Measurements from ENCODE around the gene APBB2. TPM values are rescaled to one million over a fixed set of nuclear protein-coding genes. Genes with fewer than 3 reads are reported as not detected.

APBB2 gene
- total and polyA plus RNA-seq, 10 of the 15 experiments (the other 5 are each of a cell fraction or from before 2014, with no cell fraction given), result 2.7 to 24.6 (median 19.0) TPM

DNA sequence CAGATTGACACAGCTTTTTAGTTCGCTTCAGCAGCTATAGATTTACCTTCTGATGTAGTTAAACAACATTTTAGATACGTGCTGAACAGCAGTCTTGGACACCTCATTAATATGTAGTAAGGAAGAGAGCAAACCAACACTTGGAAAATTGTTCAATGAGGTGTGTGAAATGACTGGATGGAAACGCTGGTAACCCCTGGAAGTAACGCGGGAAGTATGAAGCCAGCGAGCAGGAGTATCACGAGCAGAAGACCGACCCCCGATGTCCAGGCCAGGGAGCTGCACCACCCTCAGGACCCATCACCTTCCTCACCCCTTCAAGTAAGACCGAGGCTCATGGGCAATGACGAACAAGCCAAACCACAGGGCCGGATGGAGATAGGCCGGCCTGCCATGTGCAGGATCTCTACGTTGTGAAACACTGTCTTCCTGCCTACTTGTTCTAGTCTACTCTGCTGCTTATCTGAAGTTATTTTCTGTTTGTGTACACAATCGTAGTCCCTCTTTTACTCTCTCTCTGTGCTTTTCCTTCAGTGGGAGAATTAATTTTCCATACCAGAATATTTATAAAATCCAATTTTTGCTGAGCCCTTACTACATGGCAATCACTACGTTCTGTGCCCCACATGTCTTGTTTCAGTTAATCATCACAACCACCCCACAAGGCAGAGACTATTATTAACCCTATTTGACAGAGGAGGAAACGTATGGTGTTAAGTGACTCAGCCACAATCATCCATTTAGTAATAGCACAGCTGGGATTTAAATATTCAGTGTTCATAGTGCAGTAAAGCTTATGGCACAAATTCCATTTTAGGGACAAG lies 221.7 kb downstream of the APBB2 start (continued):
- TF ChIP-seq EED (IDR thresholded peaks at IDR 0.05; ENCODE audit: low read depth) (no peak), POLR2A (IDR thresholded peaks at IDR 0.05; ENCODE audit: low read depth, low read length) (peak; percentile 71), RUNX3 (IDR thresholded peaks at IDR 0.05; ENCODE audit: low read length) (peak; percentile 67), STAT1 (conservative IDR thresholded peaks at IDR 0.05) (0 out of 2 replicates have a peak, but pooled peaks have one; percentile 16), JUNB (IDR thresholded peaks at IDR 0.05) (peak; percentile 44), RAD21 (IDR thresholded peaks at IDR 0.05; ENCODE audit: insufficient read depth, low read depth, low read length) (no peak), SUZ12 (IDR thresholded peaks at IDR 0.05; ENCODE audit: unreplicated experiment) (no peak), TCF12 (IDR thresholded peaks at IDR 0.05; ENCODE audit: low read depth, low read length) (0 out of 2 replicates have a peak, but pooled peaks have one; percentile 7), CEBPB (IDR thresholded peaks at IDR 0.05; ENCODE audit: borderline replicate concordance in 1 of 2, low read depth in 2 of 2, low read length in 2 of 2) (no peak), EZH2 (IDR thresholded peaks at IDR 0.05; ENCODE audit: borderline replicate concordance, control insufficient read depth, low read depth, low read length) (no peak), MYC (IDR thresholded peaks at IDR 0.05; ENCODE audit: insufficient read depth, insufficient read length, insufficient replicate concordance, low read length, severe bottlenecking) (no peak), CHD2 (IDR thresholded peaks at IDR 0.05; ENCODE audit: borderline replicate concordance, low read depth, low read length) (no peak), RELA (IDR thresholded peaks at IDR 0.05; ENCODE audit: borderline replicate concordance, partially characterized antibody) (no peak), SREBF1 (IDR thresholded peaks at IDR 0.05; ENCODE audit: low read length) (no peak), CBFB (IDR thresholded peaks at IDR 0.05; ENCODE audit: low read depth) (no peak)
- TF ChIP-seq, protein P1, sequence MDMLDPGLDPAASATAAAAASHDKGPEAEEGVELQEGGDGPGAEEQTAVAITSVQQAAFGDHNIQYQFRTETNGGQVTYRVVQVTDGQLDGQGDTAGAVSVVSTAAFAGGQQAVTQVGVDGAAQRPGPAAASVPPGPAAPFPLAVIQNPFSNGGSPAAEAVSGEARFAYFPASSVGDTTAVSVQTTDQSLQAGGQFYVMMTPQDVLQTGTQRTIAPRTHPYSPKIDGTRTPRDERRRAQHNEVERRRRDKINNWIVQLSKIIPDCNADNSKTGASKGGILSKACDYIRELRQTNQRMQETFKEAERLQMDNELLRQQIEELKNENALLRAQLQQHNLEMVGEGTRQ (IDR thresholded peaks at IDR 0.05; ENCODE audit: borderline replicate concordance, low read depth, low read length), result no peak
- TF ChIP-seq, protein P2, sequence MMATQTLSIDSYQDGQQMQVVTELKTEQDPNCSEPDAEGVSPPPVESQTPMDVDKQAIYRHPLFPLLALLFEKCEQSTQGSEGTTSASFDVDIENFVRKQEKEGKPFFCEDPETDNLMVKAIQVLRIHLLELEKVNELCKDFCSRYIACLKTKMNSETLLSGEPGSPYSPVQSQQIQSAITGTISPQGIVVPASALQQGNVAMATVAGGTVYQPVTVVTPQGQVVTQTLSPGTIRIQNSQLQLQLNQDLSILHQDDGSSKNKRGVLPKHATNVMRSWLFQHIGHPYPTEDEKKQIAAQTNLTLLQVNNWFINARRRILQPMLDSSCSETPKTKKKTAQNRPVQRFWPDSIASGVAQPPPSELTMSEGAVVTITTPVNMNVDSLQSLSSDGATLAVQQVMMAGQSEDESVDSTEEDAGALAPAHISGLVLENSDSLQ (IDR thresholded peaks at IDR 0.05), result no peak; the same call in 1 of the 2 replicates
- TF ChIP-seq, protein P3, sequence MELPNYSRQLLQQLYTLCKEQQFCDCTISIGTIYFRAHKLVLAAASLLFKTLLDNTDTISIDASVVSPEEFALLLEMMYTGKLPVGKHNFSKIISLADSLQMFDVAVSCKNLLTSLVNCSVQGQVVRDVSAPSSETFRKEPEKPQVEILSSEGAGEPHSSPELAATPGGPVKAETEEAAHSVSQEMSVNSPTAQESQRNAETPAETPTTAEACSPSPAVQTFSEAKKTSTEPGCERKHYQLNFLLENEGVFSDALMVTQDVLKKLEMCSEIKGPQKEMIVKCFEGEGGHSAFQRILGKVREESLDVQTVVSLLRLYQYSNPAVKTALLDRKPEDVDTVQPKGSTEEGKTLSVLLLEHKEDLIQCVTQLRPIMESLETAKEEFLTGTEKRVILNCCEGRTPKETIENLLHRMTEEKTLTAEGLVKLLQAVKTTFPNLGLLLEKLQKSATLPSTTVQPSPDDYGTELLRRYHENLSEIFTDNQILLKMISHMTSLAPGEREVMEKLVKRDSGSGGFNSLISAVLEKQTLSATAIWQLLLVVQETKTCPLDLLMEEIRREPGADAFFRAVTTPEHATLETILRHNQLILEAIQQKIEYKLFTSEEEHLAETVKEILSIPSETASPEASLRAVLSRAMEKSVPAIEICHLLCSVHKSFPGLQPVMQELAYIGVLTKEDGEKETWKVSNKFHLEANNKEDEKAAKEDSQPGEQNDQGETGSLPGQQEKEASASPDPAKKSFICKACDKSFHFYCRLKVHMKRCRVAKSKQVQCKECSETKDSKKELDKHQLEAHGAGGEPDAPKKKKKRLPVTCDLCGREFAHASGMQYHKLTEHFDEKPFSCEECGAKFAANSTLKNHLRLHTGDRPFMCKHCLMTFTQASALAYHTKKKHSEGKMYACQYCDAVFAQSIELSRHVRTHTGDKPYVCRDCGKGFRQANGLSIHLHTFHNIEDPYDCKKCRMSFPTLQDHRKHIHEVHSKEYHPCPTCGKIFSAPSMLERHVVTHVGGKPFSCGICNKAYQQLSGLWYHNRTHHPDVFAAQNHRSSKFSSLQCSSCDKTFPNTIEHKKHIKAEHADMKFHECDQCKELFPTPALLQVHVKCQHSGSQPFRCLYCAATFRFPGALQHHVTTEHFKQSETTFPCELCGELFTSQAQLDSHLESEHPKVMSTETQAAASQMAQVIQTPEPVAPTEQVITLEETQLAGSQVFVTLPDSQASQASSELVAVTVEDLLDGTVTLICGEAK (IDR thresholded peaks at IDR 0.05; ENCODE audit: borderline replicate concordance), result no peak
